ENCODE data around the gene ATP1B1.
A peak's percentile ranks its signal among the peaks of the same experiment; 100 is the strongest.

ATP1B1 gene

DNA sequence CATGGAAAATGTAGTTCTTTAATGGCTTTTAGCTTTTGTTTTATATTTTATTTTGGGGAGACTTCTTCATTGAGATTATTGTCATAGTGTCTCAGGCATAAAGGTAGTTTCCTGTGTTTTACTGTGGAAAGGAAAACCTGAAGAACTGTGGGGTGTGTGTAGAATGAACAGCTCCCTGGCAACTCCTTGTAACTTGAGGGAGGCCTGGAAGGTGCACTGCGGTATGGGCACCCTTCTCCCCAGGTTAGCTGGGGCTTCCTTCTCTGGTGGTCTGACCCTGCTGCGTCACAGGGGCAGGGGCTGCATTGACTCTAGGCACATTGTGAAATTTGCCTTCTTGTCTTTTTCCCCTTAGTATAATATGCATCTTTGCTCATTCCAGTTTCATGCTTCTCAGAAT, 1.7 kb downstream of the ATP1B1 start:
- Histone ChIP-seq H3K9me2 (replicated peaks; ENCODE audit: control insufficient read depth, low read length) (no peaks in the 10 kb centered on the region), H3K4me3 (ENCODE audit: low read length) (peak overlapping the region; percentile 77; the same call in 1 of the 2 replicates), H3K79me2 (ENCODE audit: control insufficient read depth, low read length) (no peaks in the 10 kb centered on the region), H3K4me2 (ENCODE audit: low read length) (peak overlapping the region; percentile 22; the same call in 1 of the 2 replicates), H3K36me3 (ENCODE audit: control insufficient read depth, low read length) (no peaks in the 10 kb centered on the region), H3K9me3 (ENCODE audit: control insufficient read depth, insufficient read depth, low read length) (no peaks in the 10 kb centered on the region), H3F3A (ENCODE audit: control insufficient read depth, insufficient read depth) (no peaks in the 10 kb centered on the region), H4K20me1 (ENCODE audit: control insufficient read depth, insufficient read depth, low read depth, low read length) (no peaks in the 10 kb centered on the region), H3K4me1 (ENCODE audit: control insufficient read depth, low read length) (peaks cover 18% of the 10 kb centered on the region), H3K27ac (ENCODE audit: low read depth, low read length) (no peak overlapping the region), H3K27me3 (ENCODE audit: control insufficient read depth, low read length) (peaks cover 65% of the 10 kb centered on the region)
- TF ChIP-seq CTCF (IDR thresholded peaks at IDR 0.05; ENCODE audit: low read depth, low read length, poor library complexity, severe bottlenecking) (no peak), EZH2phosphoT487 (IDR thresholded peaks at IDR 0.05; ENCODE audit: borderline replicate concordance, low read length) (no peak)

DNA sequence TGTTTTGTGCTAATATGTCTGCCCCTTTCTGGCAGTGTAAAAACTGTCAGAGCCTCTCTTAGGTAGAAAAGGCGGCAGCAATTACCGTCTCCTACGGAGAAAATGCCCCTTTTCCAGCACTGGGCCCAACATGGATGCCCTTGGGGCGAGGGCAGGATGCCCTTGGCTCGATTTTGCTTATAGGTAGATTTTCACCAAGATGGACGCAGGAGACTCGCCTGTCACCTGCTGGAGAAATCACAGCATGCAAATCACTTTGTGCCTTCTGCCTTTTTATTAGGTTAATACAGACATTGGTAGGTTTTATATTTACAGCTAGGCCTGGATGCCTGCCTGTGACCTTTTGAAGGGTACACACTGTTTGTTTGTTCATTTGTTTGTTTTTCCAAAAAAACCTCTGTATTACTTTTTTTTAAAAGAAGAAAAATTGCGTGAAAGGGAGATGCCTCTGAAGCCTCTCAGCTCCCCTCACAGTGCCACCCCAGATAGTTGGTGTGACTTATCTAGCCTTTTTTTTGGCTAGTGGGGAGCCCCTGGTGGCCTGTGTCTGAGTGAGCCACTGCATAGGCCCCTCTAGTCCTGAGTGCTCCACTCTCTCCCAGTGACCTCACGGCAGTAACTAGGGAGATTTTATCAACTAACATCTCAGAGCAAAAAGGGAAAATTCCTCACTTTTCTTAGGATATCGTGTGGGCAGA, 2.5 kb downstream of the ATP1B1 start:
- H3K4me3 ChIP-seq (ENCODE audit: low read length), result no peak overlapping the region

DNA sequence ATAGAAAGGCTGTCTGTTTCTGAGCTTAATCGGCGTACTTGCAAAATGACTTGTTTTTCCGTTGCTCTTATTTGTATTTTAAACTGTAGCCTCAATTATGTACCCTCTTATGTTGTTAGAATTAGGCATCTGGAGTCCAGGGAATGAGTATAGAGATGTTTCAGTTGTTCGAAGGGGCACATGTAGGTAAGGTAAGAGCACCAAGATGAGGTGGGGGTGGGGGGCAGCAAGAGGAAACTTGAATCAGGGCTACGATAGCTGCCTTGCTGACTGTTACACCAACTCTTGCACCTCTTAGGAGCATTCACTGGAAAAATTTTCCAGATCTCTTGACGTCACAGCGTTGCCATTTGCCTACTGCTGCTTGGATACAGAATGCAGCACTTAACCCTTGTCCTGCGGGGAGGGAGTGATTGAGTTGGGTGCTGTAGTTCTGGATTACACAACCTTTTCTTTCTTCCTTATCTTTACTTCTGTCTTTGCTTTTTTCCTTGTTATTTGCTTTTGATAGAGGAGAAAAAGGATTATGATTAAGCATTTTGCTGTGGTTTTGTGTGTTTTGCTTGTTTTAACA, 3.2 kb downstream of the ATP1B1 start:
- H3K4me2 ChIP-seq (ENCODE audit: low read length), result no peak overlapping the region; the same call in 1 of the 2 replicates
- H3K4me3 ChIP-seq (ENCODE audit: low read length), result no peak overlapping the region
- no peaks in the 10 kb centered on the region for H3K9me2 ChIP-seq (replicated peaks; ENCODE audit: control insufficient read depth, low read length)
- no peaks in the 10 kb centered on the region for H3K9me3 ChIP-seq (ENCODE audit: control insufficient read depth, insufficient read depth, low read length)
- H3K4me1 ChIP-seq (ENCODE audit: control insufficient read depth, low read length), result peaks cover 18% of the 10 kb centered on the region
- H3K36me3 ChIP-seq (ENCODE audit: control insufficient read depth, low read length), result no peaks in the 10 kb centered on the region
- TF ChIP-seq CTCF (IDR thresholded peaks at IDR 0.05; ENCODE audit: low read depth, low read length, poor library complexity, severe bottlenecking) (no peak), EZH2phosphoT487 (IDR thresholded peaks at IDR 0.05; ENCODE audit: borderline replicate concordance, low read length) (no peak)
- H4K20me1 ChIP-seq (ENCODE audit: control insufficient read depth, insufficient read depth, low read depth, low read length), result no peaks in the 10 kb centered on the region
- H3K27ac ChIP-seq (ENCODE audit: low read depth, low read length), result no peak overlapping the region
- no peaks in the 10 kb centered on the region for H3K79me2 ChIP-seq (ENCODE audit: control insufficient read depth, low read length)
- H3F3A ChIP-seq (ENCODE audit: control insufficient read depth, insufficient read depth), result no peaks in the 10 kb centered on the region
- H3K27me3 ChIP-seq (ENCODE audit: control insufficient read depth, low read length), result peaks cover 50% of the 10 kb centered on the region

More for the DNA sequence above, 2.5 kb downstream of the ATP1B1 start:
- Histone ChIP-seq H3K36me3 (ENCODE audit: control insufficient read depth, low read length) (no peaks in the 10 kb centered on the region), H3K79me2 (ENCODE audit: control insufficient read depth, low read length) (no peaks in the 10 kb centered on the region), H3K4me1 (ENCODE audit: control insufficient read depth, low read length) (peaks cover 18% of the 10 kb centered on the region), H3K27ac (ENCODE audit: low read depth, low read length) (no peak overlapping the region), H3F3A (ENCODE audit: control insufficient read depth, insufficient read depth) (no peaks in the 10 kb centered on the region), H3K4me2 (ENCODE audit: low read length) (peak overlapping the region; percentile 22), H3K9me2 (replicated peaks; ENCODE audit: control insufficient read depth, low read length) (no peaks in the 10 kb centered on the region), H4K20me1 (ENCODE audit: control insufficient read depth, insufficient read depth, low read depth, low read length) (no peaks in the 10 kb centered on the region), H3K27me3 (ENCODE audit: control insufficient read depth, low read length) (peaks cover 57% of the 10 kb centered on the region), H3K9me3 (ENCODE audit: control insufficient read depth, insufficient read depth, low read length) (no peaks in the 10 kb centered on the region)
- no peak for TF ChIP-seq EZH2phosphoT487 (IDR thresholded peaks at IDR 0.05; ENCODE audit: borderline replicate concordance, low read length)
- peak; percentile 29 for TF ChIP-seq CTCF (IDR thresholded peaks at IDR 0.05; ENCODE audit: low read depth, low read length, poor library complexity, severe bottlenecking)

Data from DOHH2 (cell line).